ENCODE measurements around the gene GBP7. TPM values are rescaled to one million over a fixed set of nuclear protein-coding genes. Genes with fewer than 3 reads are reported as not detected.

The GBP7 gene
- polyA plus RNA-seq, 10 donors: 0.05 to 0.13 (median 0.08) TPM; not detected in 4

DNA sequence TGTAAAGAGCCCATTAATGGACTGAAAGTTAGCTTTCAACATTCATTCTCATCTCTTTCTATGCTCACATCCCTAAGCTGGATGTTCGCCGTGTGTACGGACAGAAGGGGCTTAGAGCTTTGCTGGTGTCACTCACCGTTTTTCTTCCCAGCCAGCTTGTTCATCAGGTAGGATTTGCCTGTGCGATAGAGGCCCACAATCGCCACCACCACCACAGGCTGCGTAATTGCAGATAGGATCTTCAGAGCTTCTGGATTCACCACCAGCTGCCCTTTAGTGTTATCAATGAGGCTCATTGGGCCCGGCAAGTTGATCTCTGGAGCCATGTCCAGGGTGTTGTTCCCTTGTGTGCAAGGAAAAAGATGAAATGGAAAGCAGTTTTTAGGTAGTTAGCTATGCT lies 54.2 kb downstream of the GBP7 start:
- no peak for DNase-seq

DNA sequence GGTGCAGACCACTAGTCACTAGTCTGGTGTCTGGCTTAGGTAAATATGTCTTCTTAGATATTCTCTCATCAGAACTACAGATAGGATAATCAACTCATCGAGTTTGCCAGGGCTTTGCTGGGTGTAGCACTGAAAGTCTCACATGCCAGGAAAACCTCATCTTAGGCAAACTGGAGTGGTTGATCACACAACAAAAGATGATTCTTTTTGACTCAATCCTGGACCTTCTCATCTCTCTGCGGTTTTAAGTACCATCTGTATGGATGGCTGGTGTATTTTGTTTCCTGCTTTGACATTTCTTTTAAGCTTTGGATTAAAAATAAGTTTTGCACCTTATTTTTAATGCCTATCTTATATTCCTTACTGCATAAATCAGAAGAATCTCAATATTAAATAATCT lies 61.1 kb downstream of the GBP7 start:
- no peak for DNase-seq

DNA sequence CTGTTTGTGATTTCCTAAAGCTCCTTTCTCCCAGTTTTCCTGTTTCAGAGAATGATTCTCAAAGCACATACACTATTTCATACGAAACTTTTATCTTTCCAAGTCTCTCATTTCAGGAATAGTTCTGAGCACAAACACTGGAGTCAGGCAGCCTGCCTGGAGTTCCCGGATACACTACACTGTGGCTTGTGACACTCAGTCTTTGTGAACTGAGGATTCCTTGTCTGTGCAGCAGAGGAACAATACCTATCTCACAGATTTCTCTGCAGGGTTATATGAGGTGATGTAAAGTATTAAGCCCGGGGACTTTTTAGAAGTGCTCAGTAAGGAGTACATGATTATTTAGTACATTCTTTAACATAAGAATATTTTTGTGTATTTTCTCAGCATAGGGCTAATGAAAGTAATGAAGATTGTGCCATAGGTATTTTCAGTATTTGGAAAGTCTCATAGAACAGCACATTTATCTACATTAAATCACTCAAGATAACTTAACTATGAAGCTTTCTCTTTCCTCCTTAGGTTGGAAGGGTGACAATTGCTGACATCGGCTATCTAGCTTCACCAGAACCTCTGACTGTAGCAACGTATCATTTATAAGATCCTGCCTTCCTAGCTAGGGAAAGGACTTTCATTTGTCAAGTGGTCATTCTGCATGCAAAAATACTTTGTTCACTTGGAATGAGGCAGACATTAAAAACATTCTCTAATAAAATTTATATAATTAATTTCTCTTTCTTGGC lies 62.8 kb downstream of the GBP7 start:
- no peak for DNase-seq

DNA sequence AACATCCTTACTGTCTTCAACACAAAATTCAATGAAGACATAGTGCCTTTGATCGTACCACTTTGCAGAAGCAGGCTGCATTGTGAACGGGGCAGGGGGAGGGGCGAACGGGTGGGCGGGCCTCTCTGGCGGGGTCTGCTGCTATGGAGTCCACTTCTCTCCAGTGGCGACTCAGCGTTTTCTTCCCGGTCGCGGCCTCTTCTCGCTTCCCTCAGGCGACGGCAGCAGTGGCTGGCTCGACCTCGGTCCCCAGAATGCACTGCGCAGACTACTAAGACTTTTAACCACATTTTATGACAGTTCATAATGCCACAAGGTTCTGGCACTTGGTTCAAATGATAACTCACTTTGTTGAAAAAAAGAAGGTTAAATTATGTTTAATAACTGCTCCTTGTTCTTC lies 71.1 kb downstream of the GBP7 start:
- no peak for DNase-seq

DNA sequence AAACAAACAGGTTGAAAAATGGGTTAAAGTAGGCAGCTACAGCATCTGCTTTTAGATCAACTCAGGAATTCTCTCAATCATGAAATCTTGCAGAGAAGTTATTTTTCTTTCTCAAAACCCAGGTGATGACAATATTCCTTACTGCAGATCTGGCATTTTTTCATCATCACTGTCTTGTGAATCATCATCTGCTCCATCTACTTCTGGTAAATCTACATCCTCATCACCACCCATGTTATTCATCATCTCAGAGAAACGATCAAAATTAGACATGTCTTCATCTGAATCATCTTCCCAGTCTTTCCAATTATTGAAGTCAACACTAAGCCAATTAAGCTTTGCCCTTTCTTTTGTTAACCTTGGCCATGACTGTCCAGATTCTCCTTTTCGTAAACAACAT lies 71.7 kb downstream of the GBP7 start:
- peak in 1 of 3 donors; percentile 32 for DNase-seq

DNA sequence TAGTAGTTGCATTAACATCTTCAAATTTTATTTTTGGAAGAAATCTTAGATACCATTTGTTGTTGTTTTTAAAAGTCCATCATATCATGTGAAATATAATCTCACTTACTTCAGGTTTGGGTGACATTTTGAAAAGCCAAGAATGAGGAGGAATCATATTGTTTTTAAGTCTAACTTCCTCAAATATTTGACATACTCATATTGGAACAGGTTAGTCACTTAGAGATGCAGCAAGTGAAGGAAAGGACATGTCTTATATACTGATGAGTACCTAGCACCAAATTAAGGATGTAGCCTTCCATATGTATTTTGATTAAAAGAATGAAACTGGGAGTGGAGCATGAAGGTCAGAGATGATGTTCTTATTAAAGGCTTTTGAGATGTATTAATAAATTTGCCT lies 73.8 kb downstream of the GBP7 start:
- no peak for DNase-seq

DNA sequence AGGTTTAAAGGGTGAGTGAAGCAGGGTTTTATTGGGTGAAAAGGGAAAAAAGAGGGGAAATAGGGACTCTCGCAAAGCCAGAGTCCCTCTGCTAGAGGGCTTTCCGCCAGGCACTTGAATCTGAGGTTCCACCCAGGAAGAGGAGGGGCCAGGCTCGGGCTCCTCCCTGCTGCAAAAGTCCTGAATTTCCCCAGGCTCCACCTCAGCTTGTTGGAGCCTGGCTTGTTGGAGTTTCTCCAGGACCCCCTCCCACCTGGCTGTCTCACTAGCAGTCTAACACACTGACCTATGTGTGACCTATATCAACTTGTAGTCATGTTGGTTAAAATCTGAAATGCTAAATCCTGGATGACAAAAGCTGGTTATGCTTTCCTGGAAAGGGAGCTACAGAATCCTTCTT lies 75.4 kb downstream of the GBP7 start:
- DNase-seq: no peak

DNA sequence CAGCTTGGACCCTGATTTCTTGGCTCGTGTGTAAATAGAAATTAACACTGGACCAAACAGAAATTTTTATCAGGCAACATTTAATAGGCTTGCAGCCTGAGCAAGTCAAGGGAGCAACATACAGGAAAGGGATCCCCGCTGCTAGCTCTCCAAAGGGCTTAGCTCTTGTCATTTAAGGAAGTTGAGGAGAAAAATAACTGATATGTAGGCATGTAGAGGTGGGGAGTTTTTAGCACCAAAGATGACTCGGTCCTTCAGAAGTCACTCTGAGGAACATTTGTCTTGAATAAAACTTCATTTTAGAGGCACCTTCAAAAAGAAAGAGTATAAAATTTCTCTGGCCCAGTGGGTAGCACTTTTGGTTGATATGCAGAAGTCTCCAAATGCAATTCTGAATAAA lies 76.9 kb downstream of the GBP7 start:
- no peak for DNase-seq

DNA sequence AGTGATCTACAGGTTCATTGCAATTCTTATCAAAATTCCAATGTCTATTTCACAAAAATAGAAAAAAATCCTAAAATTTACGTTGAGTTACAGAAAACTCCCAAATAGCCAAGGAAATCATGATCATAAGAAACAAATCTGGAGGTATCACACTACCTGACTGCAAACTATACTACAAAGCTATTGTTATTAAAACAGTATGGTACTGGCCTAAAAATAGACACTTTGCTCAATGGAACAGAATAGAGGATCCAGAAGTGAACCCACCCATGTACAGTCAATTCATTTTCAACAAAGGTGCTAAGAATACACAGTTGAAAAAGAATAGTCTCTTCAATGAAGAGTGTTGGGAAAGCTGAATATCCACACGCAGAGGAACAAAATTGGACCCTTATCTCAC lies 80.1 kb downstream of the GBP7 start:
- DNase-seq: no peak

DNA sequence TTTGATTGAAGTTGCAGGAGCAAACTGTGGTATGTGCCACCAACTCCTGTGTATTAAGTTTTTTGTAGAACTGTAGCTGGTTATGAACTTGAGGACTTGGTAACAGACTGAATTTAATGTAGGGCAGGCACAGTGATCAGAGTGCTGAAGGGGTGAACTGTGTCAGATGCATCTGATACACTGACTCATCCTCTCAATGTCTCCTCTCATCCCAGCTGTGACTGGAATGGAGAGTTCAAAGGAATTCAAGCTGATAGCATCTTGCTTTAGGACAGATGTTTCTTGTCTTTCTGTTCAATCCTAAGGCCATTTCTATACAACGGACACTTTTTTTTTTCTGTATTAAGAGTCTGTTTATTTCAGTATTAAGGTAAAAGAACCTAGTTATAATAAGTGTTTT lies 85.8 kb downstream of the GBP7 start:
- no peak for DNase-seq

DNA sequence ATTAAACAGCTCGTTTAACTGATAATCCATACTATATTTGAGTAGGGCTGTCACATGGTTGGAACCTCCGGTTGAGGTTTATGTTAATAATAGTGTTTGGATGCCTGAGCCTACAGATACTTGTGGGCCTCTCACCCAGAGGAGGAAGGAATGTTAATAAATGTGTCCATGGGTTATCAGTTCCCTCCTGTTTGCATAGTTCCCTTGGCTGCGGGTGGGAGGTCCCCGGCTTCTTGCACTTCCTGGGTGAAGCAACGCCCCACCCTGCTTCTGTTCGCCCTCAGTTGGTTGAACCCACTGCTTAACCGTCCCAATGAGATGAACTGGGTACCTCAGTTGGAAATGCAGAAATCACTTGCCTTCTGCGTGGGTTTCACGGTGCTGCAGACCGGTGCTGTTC lies 87.2 kb downstream of the GBP7 start:
- no peak for DNase-seq

DNA sequence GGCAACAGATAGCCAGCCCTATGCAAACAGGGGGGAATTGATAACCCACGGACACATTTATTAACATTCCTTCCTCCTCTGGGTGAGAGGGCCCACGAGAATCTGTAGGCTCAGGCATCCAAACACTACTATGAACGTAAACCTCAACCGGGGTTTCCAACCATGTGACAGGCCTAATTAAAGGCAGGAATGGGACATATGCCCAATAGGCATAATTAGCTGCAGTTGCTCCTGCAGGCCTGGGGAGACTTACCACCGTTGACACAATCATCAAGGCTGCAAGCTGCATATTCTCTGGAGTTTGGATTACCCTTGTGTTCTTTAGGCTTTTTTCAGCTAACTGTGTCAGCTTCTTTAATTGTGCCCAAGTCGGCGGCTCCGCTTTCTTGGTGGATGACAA lies 88.6 kb downstream of the GBP7 start:
- no peak for DNase-seq

DNA sequence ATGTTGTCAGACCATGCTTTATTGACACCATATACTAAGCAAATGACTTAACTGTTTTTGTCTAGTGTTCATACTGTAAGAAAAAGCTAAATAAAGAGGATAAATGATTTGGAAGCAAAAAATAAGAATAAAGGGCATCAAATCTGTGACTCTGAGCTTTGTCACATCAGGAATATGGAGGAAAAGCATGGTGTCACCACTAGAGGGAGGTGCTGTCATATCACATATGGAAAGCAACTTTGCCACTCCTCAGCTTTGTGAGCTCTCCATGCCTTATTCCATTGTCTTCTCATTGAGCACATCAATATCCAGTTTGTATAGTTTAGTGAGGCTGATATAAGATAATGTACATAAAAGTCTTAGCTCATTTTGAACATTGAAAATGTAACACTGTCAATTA lies 90.0 kb downstream of the GBP7 start:
- DNase-seq: peak in 2 of 3 donors; percentile 12 to 29

Other genes starting within 250 kb of the GBP7 start
- gene KYAT3, start 183.4 kb downstream of the GBP7 start, polyA plus RNA-seq (ENCODE audit: insufficient read length in 10 of 10): 10 to 100 TPM; 12.8 to 29.8 (median 22.8) TPM
- 10 to 100 TPM; 10.8 to 16.4 (median 11.8) TPM for gene RBMXL1, start 183.4 kb downstream of the GBP7 start, polyA plus RNA-seq (ENCODE audit: insufficient read length in 10 of 10)
- gene GBP3, start 153.1 kb downstream of the GBP7 start, polyA plus RNA-seq (ENCODE audit: insufficient read length in 10 of 10): 1 to 10 TPM; 1.5 to 5.6 (median 2.6) TPM
- 10 to 100 TPM in 1 of 10 donors, 1 to 10 TPM in 9; 4.7 to 10.4 (median 7.3) TPM for gene GBP1, start 110.8 kb downstream of the GBP7 start, polyA plus RNA-seq (ENCODE audit: insufficient read length in 10 of 10)
- gene GBP2, start 49.9 kb downstream of the GBP7 start, polyA plus RNA-seq (ENCODE audit: insufficient read length in 10 of 10): 1 to 10 TPM; 1.3 to 8.0 (median 1.7) TPM
- 1 to 10 TPM; 2.2 to 6.0 (median 4.4) TPM for gene GBP4, start 22.9 kb upstream of the GBP7 start, polyA plus RNA-seq (ENCODE audit: insufficient read length in 10 of 10)
- 1 to 10 TPM in 5 of 10 donors, under 1 TPM in 5; 0.51 to 6.3 (median 1.2) TPM for gene GBP5, start 96.9 kb upstream of the GBP7 start, polyA plus RNA-seq (ENCODE audit: insufficient read length in 10 of 10)
- under 1 TPM in 3 of 10 donors, not detected in 7; 0.08 to 0.16 (median 0.13) TPM for gene GBP6, start 188.1 kb upstream of the GBP7 start, polyA plus RNA-seq (ENCODE audit: insufficient read length in 10 of 10)

Measured in muscle of back (tissue), 11 donors.